ENCODE measurements around the gene GRM4.

The GRM4 gene

DNA sequence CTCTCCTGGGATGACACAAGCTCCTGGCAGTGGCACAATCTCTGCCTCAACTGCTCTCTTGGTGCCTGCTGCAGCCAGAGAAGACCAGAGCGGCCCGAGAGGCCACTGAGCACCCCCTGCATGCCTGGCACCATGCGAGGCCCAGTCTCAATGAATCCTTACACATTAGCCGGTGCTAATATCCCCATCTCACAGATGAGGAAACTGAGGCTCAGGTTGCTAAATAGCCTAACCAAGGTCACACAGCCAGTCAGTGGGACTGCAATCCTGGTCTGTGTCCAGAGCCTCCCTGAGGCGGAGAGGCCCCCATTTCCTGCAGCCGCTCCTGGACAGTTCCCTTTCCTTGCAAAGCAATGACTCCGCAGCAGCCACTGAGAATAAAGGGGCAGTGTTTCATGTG lies 81.2 kb downstream of the GRM4 start:
- no peak overlapping the region for H3K27ac ChIP-seq (ENCODE audit: low read depth, low read length)
- TF ChIP-seq, protein P1, sequence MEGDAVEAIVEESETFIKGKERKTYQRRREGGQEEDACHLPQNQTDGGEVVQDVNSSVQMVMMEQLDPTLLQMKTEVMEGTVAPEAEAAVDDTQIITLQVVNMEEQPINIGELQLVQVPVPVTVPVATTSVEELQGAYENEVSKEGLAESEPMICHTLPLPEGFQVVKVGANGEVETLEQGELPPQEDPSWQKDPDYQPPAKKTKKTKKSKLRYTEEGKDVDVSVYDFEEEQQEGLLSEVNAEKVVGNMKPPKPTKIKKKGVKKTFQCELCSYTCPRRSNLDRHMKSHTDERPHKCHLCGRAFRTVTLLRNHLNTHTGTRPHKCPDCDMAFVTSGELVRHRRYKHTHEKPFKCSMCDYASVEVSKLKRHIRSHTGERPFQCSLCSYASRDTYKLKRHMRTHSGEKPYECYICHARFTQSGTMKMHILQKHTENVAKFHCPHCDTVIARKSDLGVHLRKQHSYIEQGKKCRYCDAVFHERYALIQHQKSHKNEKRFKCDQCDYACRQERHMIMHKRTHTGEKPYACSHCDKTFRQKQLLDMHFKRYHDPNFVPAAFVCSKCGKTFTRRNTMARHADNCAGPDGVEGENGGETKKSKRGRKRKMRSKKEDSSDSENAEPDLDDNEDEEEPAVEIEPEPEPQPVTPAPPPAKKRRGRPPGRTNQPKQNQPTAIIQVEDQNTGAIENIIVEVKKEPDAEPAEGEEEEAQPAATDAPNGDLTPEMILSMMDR (IDR thresholded peaks at IDR 0.05; ENCODE audit: insufficient read depth, low read length, poor library complexity, severe bottlenecking) = no peak
- no peak for TF ChIP-seq EZH2phosphoT487 (conservative IDR thresholded peaks at IDR 0.05; ENCODE audit: low read length)
- no peaks in the 10 kb centered on the region for H3K36me3 ChIP-seq (ENCODE audit: low read length)
- no peaks in the 10 kb centered on the region for H3F3A ChIP-seq (ENCODE audit: insufficient read depth)
- no peak overlapping the region for H3K4me2 ChIP-seq (ENCODE audit: low read depth, low read length, poor library complexity, severe bottlenecking)
- H3K9ac ChIP-seq (ENCODE audit: low read length) = no peak overlapping the region
- H3K9me2 ChIP-seq (replicated peaks; ENCODE audit: insufficient read depth, low read length) = no peaks in the 10 kb centered on the region
- H3K9me3 ChIP-seq (ENCODE audit: insufficient read depth, low read length) = no peaks in the 10 kb centered on the region
- H3K4me3 ChIP-seq (ENCODE audit: insufficient read depth, low read length, poor library complexity, severe bottlenecking) = no peak overlapping the region
- H3K79me2 ChIP-seq (ENCODE audit: insufficient read depth, low read length) = no peaks in the 10 kb centered on the region
- no peak overlapping the region for H2AFZ ChIP-seq (ENCODE audit: low read depth, low read length, severe bottlenecking)
- no peaks in the 10 kb centered on the region for H3K27me3 ChIP-seq (ENCODE audit: low read length)
- no peaks in the 10 kb centered on the region for H4K20me1 ChIP-seq (ENCODE audit: low read depth, low read length)

DNA sequence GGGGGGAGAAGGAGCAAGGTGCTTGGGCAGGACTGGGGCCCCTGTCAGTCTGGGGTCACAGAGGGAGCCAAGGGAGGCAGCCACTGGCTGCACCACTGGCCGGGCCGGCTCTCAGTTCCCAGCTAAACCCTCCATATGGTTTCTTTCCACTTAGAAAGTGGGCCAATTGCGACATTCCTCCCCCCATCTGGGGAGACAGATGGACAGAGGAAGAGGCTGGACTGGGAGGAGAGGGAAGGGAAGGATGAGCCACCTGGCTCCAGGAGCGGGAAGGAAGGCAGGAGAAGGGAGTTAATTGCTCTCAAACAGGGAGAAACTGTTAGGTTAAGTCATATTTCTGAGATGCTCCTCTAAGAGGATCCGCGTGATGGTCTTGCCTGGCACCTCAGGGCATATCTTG lies 82.2 kb downstream of the GRM4 start:
- no peak overlapping the region for H3K4me2 ChIP-seq (ENCODE audit: low read depth, low read length, poor library complexity, severe bottlenecking)
- no peaks in the 10 kb centered on the region for H3K79me2 ChIP-seq (ENCODE audit: insufficient read depth, low read length)
- H3K36me3 ChIP-seq (ENCODE audit: low read length) = no peaks in the 10 kb centered on the region
- no peak overlapping the region for H2AFZ ChIP-seq (ENCODE audit: low read depth, low read length, severe bottlenecking)
- no peak for TF ChIP-seq EZH2phosphoT487 (conservative IDR thresholded peaks at IDR 0.05; ENCODE audit: low read length)
- TF ChIP-seq, protein P1 (IDR thresholded peaks at IDR 0.05; ENCODE audit: insufficient read depth, low read length, poor library complexity, severe bottlenecking) = no peak
- H4K20me1 ChIP-seq (ENCODE audit: low read depth, low read length) = no peaks in the 10 kb centered on the region
- no peaks in the 10 kb centered on the region for H3K27me3 ChIP-seq (ENCODE audit: low read length)
- no peaks in the 10 kb centered on the region for H3K9me2 ChIP-seq (replicated peaks; ENCODE audit: insufficient read depth, low read length)
- H3K27ac ChIP-seq (ENCODE audit: low read depth, low read length) = no peak overlapping the region
- H3F3A ChIP-seq (ENCODE audit: insufficient read depth) = no peaks in the 10 kb centered on the region
- H3K9me3 ChIP-seq (ENCODE audit: insufficient read depth, low read length) = no peaks in the 10 kb centered on the region
- no peak overlapping the region for H3K9ac ChIP-seq (ENCODE audit: low read length)
- H3K4me3 ChIP-seq (ENCODE audit: insufficient read depth, low read length, poor library complexity, severe bottlenecking) = no peak overlapping the region

DNA sequence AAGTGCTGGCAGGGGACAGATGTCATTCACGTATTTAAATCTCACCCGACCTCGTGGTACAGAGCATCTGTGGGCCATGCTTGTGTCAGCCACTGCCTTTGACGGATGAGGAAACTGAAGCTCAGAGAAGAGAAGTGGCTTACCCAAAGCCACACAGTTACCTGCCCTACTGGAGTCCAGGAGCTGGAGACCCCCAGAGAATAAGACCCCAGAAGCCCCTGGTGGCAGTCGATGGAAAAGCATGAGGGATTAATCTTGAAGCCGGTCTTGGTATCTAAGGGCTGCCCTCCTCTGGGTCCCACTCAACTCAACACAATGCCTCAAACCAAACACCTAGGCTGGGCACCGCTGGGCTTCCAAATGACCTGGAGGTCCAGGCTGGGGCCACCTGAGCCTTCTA lies 83.1 kb downstream of the GRM4 start:
- no peak for TF ChIP-seq EZH2phosphoT487 (conservative IDR thresholded peaks at IDR 0.05; ENCODE audit: low read length)
- TF ChIP-seq, protein P1 (IDR thresholded peaks at IDR 0.05; ENCODE audit: insufficient read depth, low read length, poor library complexity, severe bottlenecking) = peak; percentile 28
- H3K36me3 ChIP-seq (ENCODE audit: low read length) = no peaks in the 10 kb centered on the region
- no peaks in the 10 kb centered on the region for H3K27me3 ChIP-seq (ENCODE audit: low read length)
- no peaks in the 10 kb centered on the region for H3K9me2 ChIP-seq (replicated peaks; ENCODE audit: insufficient read depth, low read length)
- H4K20me1 ChIP-seq (ENCODE audit: low read depth, low read length) = no peaks in the 10 kb centered on the region
- H3K4me3 ChIP-seq (ENCODE audit: insufficient read depth, low read length, poor library complexity, severe bottlenecking) = no peak overlapping the region
- H3F3A ChIP-seq (ENCODE audit: insufficient read depth) = no peaks in the 10 kb centered on the region
- no peak overlapping the region for H3K4me2 ChIP-seq (ENCODE audit: low read depth, low read length, poor library complexity, severe bottlenecking)
- no peak overlapping the region for H3K27ac ChIP-seq (ENCODE audit: low read depth, low read length)
- H3K9ac ChIP-seq (ENCODE audit: low read length) = no peak overlapping the region
- no peaks in the 10 kb centered on the region for H3K79me2 ChIP-seq (ENCODE audit: insufficient read depth, low read length)
- no peak overlapping the region for H2AFZ ChIP-seq (ENCODE audit: low read depth, low read length, severe bottlenecking)
- no peaks in the 10 kb centered on the region for H3K9me3 ChIP-seq (ENCODE audit: insufficient read depth, low read length)

Measured in SU-DHL-6 (cell line).